HUDEP-2 (cell line): ENCODE data around the gene ZFYVE27.
A peak's percentile ranks its signal among the peaks of the same experiment; 100 is the strongest.
"Not testable (repeated sequence)": the region's sequence is repeated elsewhere in the genome, so short reads cannot be mapped to it uniquely, and the experiment has no call there.

Experiments
- DNase-seq, 76 experiments: peaks; one replicate each; lab custom pipeline; 2025; ENCODE audit not compliant: unreplicated experiment in 76 of 76; lab: John Stamatoyannopoulos, UW

The ZFYVE27 gene

GRCh38 chr10:97736902-97737769 is at the start of gene ZFYVE27:
TSS of gene ZFYVE27 (plus strand) at chr10:97737128. CDS start at chr10:97738478, 1,350 bp downstream.
- DNase-seq, result peak in 75 of 76 experiments; percentile 14 to 97 (median 91)

GRCh38 chr10:97687785-97688781 is 48.8 kb upstream of the ZFYVE27 start:
- DNase-seq, result peak in 4 of 76 experiments; percentile 17 to 29 (median 26)

- DNase-seq, result peak in 56 of 76 experiments; percentile 14 to 74 (median 38)
Measured at GRCh38 chr10:97689559-97690020, 47.3 kb upstream of the ZFYVE27 start.

GRCh38 chr10:97690133-97690532 is 46.8 kb upstream of the ZFYVE27 start:
- DNase-seq, result no peak

- not testable (repeated sequence) for DNase-seq
Measured at GRCh38 chr10:97698072-97698655, 38.8 kb upstream of the ZFYVE27 start.

GRCh38 chr10:97701438-97702069 is 35.4 kb upstream of the ZFYVE27 start:
- peak in 52 of 76 experiments; percentile 5 to 78 (median 47) for DNase-seq

GRCh38 chr10:97703398-97704067 is 33.4 kb upstream of the ZFYVE27 start:
- no peak for DNase-seq

- no peak for DNase-seq
Measured at GRCh38 chr10:97704341-97704740, 32.6 kb upstream of the ZFYVE27 start.

- DNase-seq, result no peak
Measured at GRCh38 chr10:97705006-97705670, 31.8 kb upstream of the ZFYVE27 start.

GRCh38 chr10:97707134-97707861 is 29.6 kb upstream of the ZFYVE27 start:
- no peak for DNase-seq

GRCh38 chr10:97708167-97708566 is 28.8 kb upstream of the ZFYVE27 start:
- no peak for DNase-seq

GRCh38 chr10:97708976-97709946 is 27.7 kb upstream of the ZFYVE27 start:
- peak in 32 of 76 experiments; percentile 4 to 52 (median 26) for DNase-seq

GRCh38 chr10:97711640-97712572 is 25.0 kb upstream of the ZFYVE27 start:
- no peak for DNase-seq

- peak in 30 of 76 experiments; percentile 5 to 47 (median 28) for DNase-seq
Measured at GRCh38 chr10:97713339-97713825, 23.5 kb upstream of the ZFYVE27 start, which contains the start of gene MARVELD1. TSS of gene MARVELD1 (plus strand) at chr10:97713730. CDS start at chr10:97713877, 147 bp downstream.

- peak in 63 of 76 experiments; percentile 8 to 66 (median 45) for DNase-seq
Measured at GRCh38 chr10:97713826-97714400, 23.0 kb upstream of the ZFYVE27 start.
